ENCODE results near the gene RNASEH1.

The RNASEH1 gene

DNA sequence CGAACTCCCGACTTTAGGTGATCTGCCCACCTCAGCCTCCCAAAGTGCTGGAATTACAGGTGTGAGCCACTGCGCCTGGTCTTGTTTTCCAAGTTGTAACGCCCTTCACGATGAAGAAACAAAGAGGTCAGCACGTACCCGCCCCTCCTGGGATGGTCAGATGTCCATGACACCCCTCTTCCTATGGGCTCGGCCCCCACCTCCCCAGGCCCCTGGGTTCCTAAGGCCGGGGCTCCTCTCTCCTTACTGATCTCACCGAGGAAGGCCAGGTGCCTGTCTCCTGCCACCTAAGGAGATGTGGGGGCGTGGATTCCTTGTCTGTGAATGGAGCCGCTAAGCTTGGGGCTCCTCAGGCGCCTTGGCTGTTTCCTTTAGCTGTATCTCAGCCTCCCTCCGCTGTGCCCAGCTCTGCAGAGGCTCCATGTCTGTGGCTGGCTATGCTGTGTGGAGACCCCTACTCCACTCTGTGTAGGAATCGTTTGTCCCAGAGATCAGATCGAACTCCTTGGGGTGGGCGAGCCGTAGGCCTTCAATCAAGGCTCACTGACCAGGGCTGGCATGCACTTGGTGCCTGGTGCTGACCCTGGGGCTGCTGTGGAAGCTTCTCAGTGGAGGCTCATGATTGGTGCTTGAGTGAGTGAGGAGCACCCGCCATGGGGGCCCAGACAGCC lies 45.5 kb upstream of the RNASEH1 start:
- DNase-seq (ENCODE audit: low read depth), result no peak
- TF ChIP-seq, protein P1, sequence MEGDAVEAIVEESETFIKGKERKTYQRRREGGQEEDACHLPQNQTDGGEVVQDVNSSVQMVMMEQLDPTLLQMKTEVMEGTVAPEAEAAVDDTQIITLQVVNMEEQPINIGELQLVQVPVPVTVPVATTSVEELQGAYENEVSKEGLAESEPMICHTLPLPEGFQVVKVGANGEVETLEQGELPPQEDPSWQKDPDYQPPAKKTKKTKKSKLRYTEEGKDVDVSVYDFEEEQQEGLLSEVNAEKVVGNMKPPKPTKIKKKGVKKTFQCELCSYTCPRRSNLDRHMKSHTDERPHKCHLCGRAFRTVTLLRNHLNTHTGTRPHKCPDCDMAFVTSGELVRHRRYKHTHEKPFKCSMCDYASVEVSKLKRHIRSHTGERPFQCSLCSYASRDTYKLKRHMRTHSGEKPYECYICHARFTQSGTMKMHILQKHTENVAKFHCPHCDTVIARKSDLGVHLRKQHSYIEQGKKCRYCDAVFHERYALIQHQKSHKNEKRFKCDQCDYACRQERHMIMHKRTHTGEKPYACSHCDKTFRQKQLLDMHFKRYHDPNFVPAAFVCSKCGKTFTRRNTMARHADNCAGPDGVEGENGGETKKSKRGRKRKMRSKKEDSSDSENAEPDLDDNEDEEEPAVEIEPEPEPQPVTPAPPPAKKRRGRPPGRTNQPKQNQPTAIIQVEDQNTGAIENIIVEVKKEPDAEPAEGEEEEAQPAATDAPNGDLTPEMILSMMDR (IDR thresholded peaks at IDR 0.05; ENCODE audit: low read length, missing control alignments), result no peak
- H3K4me3 ChIP-seq (replicated peaks; ENCODE audit: low read depth, low read length), result no peak overlapping the region

DNA sequence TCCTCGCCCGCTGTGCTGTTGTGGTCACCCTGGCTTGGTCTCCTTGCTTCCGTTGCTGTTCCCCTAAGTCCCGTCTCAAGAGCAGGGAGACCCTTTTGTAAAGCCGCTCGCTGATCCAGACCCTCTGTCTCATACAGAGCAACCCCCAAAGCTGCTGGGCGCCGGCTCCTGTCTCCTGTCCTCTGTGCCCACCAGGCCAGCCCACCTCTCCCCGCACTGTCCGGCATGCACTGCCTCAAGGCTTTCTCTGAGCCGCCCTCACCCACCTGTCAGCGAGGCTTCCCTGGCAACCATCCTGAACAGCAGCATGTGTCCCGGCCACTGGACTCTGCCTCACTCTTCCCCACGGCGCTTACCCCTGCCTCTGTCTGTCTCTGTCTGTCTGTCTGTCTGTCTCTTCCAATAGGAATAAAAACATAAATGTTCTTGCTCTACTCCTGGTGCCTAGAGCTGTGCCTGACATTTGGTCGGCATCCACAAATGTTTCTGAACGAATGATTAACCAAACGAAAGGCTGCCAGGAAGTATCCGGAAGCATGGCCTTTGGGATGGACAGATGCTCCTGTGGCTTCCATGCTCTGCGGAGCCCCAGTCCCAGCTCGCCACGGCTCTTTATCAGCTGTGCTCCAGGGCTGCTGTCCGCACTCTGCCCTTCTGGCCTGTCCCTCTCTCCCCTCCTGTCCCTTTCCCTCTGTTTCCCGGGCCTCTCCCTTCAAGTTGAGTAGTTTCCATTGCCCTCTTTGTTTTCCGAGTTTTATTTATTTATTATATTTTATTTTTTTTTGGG lies 44.6 kb upstream of the RNASEH1 start:
- H3K4me3 ChIP-seq (replicated peaks; ENCODE audit: low read depth, low read length), result no peak overlapping the region
- DNase-seq (ENCODE audit: low read depth), result no peak
- TF ChIP-seq, protein P1 (IDR thresholded peaks at IDR 0.05; ENCODE audit: low read length, missing control alignments), result no peak

DNA sequence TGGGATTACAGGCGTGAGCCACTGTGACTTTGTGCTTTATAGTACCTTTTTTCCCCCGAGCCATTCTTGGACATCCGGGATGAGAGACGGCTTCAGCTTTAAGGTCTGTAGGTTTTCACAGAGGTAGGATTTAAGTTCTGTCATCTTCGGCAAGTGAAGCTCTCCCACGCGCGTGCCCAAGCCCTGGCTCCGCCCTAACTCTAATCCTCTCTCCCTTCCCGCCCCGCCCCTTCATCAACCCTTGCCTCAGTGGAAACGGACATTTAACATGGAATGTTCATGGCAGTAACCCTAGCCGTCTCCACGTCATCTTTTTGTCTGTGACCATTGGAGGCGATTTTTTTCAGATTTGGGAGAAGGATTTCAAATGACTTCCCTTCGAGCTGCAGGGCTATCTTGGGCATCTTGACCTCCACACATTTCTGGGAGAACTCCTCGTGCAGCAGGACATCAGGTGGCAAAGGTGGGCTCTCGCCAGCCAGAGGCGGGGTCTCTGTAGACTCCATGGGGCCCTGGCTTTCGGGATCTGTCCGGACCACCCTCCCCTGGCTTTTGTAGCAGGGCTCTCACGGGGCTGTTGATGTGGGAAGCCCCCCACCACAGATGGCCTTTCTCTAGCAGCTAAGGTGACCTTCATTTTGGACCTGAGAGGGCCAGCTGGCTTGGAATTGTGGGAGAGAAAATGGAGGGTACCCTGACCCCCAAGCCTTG lies 43.6 kb upstream of the RNASEH1 start:
- DNase-seq (ENCODE audit: low read depth), result no peak
- TF ChIP-seq, protein P1 (IDR thresholded peaks at IDR 0.05; ENCODE audit: low read length, missing control alignments), result no peak

DNA sequence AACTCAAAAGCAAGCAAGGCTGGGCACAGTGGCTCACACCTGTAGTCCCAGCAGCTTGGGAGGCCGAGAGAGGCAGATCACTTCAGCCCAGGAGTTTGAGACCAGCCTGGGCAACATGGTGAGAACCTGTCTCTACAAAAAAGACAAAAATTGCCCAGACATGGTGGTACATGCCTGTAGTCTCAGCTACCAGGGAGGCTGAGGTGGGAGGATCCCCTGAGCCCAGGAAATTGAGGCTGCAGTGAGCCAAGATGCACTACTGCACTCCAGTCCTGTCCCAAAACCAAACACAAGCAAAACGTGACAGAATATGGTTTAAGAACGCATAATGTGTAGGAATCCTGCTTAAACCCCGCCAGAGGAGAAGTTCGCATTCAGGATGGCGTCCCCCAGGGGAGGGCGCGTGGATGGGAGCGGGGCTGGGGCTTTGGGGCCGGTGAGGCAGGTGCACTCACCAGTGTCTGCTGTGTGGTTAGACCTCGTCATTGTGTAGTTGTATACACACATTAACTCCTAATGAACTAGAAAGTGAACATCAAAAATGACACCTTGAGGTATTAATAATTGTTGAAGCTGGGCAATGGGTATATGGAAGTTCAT lies 42.2 kb upstream of the RNASEH1 start:
- TF ChIP-seq, protein P1 (IDR thresholded peaks at IDR 0.05; ENCODE audit: low read length, missing control alignments), result no peak
- no peak overlapping the region for H3K4me3 ChIP-seq (replicated peaks; ENCODE audit: low read depth, low read length)
- no peak for DNase-seq (ENCODE audit: low read depth)

More for the DNA sequence above, 43.6 kb upstream of the RNASEH1 start:
- no peak overlapping the region for H3K4me3 ChIP-seq (replicated peaks; ENCODE audit: low read depth, low read length)

DNA sequence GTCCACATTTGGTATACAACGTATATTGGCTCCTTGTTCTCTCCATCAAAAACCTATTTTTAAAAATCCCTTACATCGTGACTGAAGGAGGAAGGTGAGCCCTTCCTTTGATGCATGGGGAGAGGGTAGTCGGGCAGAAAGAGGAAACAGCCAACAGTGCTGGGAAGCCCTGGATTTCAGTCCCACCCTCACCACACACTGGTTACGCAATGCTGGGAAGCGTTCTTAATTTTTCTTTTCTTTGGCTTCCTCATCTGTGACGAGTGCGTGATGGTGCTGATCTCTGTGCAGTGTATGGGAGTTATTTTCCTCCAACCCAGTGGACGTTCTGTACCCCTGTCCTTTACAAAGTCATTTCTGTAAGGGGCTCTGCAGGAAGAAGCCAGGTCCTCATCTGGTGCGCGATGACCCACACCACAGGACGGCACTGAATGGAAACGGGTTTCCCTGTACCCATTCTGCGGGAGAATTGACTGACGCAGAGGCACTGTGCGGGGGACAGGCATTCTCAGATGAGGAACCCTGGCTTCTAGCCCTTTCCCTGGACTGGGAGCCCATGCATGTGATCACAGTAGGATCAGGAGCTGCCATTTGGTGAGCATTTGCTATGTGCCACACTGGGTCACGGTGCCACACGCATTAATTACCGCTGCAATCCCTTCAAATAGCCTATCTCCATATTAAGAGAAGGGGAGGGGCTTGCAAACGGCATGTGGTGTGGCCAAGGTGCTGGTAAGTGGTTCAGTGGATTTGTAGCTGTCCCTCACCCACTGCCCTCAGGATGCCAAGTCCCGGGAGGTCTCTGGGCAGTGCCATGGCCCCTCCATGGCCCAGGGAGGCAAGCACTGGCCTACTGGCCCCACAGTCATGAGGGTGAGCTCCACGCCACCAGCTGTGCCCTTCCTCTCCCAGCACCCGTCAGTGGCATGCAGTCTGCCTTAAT lies 41.0 kb upstream of the RNASEH1 start:
- no peak for DNase-seq (ENCODE audit: low read depth)
- no peak overlapping the region for H3K4me3 ChIP-seq (replicated peaks; ENCODE audit: low read depth, low read length)
- TF ChIP-seq, protein P1 (IDR thresholded peaks at IDR 0.05; ENCODE audit: low read length, missing control alignments), result no peak

Measured in fibroblast of pulmonary artery (primary cell).